Endodermal cell (in vitro differentiated cells): ENCODE measurements around the gene MRPL36. TPM values are rescaled to one million over a fixed set of nuclear protein-coding genes. Genes with fewer than 3 reads are reported as not detected.

Source experiments
- DNase-seq: peaks from one replicate; pipeline ENCODE4 v3.0.0-alpha.2; 2017
- H3K27ac ChIP-seq: 2 replicates; pipeline ENCODE4 v1.5.1; 2013; ENCODE audit warnings: mild to moderate bottlenecking, low read depth, low read length, moderate library complexity
- H3K27me3 ChIP-seq: 2 replicates; pipeline ENCODE4 v1.6.1; 2013; ENCODE audit warnings: mild to moderate bottlenecking, low read length, moderate library complexity; ENCODE audit not compliant: insufficient read depth, control insufficient read depth, poor library complexity, severe bottlenecking
- H3K36me3 ChIP-seq: 2 replicates; pipeline ENCODE4 v1.7.0; 2013; ENCODE audit warnings: mild to moderate bottlenecking, low read length, moderate library complexity; ENCODE audit not compliant: control insufficient read depth, insufficient read depth
- H3K4me1 ChIP-seq: one replicate; pipeline ENCODE4 v1.7.0; 2013; ENCODE audit warnings: low read length; ENCODE audit not compliant: control insufficient read depth, insufficient read depth
- H3K4me3 ChIP-seq: 2 replicates; pipeline ENCODE4 v1.5.1; 2013; ENCODE audit warnings: mild to moderate bottlenecking, low read length, moderate library complexity
- H3K9ac ChIP-seq: 2 replicates; pipeline ENCODE4 v1.6.1; 2013; ENCODE audit warnings: mild to moderate bottlenecking, low read length, moderate library complexity; ENCODE audit not compliant: poor library complexity, severe bottlenecking; ENCODE audit errors: extremely low read depth
- H3K9me3 ChIP-seq: 2 replicates; pipeline ENCODE4 v1.6.1; 2013; ENCODE audit warnings: mild to moderate bottlenecking, low read length, moderate library complexity; ENCODE audit not compliant: control insufficient read depth
- H3K27ac Mint-ChIP-seq: 2 replicates; pipeline ENCODE4 v1.8.0; 2020; ENCODE audit warnings: mixed read lengths
- H3K27me3 Mint-ChIP-seq: 2 replicates; pipeline ENCODE4 v1.8.0; 2021; ENCODE audit warnings: mild to moderate bottlenecking, mixed read lengths; ENCODE audit not compliant: insufficient read depth
- H3K36me3 Mint-ChIP-seq: 2 replicates; pipeline ENCODE4 v1.8.0; 2020; ENCODE audit warnings: low read depth, mixed read lengths
- H3K4me1 Mint-ChIP-seq: 2 replicates; pipeline ENCODE4 v1.8.0; 2020; ENCODE audit warnings: mixed read lengths
- H3K4me3 Mint-ChIP-seq: 2 replicates; pipeline ENCODE4 v1.8.0; 2020; ENCODE audit warnings: mild to moderate bottlenecking, moderate library complexity, mixed read lengths
- H3K9me3 Mint-ChIP-seq: 2 replicates; pipeline ENCODE4 v1.8.0; 2020; ENCODE audit warnings: mild to moderate bottlenecking, mixed read lengths
- CTCF ChIP-seq: fragments of 200-600 bp; sonication (generic); conservative IDR thresholded peaks from 2 replicates; pipeline ENCODE4 v1.5.0; 2021; ENCODE audit warnings: antibody characterized with exemption, mild to moderate bottlenecking
- WGBS, 2 experiments: methylation state at CpG; one replicate each; pipeline versions ENCODE4 v1.1.5 to v1.1.7; 2013; ENCODE audit warnings: missing lambda C conversion rate in 2 of 2, mixed read lengths in 1 of 2; ENCODE audit not compliant: insufficient coverage in 1 of 2, insufficient read length in 1 of 2; 5-methylcytosine and 5-hydroxymethylcytosine counted together
- total RNA-seq, 2 donors: library from RNA; stranded (reverse); fragmentation: NEBNext Ultra II Directional in 1 of 2; extraction: Animal tissue kit (Norgen Biotek cat#: 25700) in 1 of 2; gene quantifications; 2 replicates in 1 of 2; 3 replicates in 1 of 2; pipeline ENCODE4 v1.2.1, GENCODE V29; 2021

Gene MRPL36
- total RNA-seq, 2 donors from 2014 or later = 44.0 to 49.7 TPM

GRCh38 chr5:1762121-1762882, 37.3 kb downstream of the MRPL36 start:
- Mint-ChIP-seq H3K4me1 (no peaks in the 10 kb centered on the region), H3K27me3 (no peaks in the 10 kb centered on the region), H3K36me3 (no peaks in the 10 kb centered on the region), H3K4me3 (no peak overlapping the region), H3K27ac (no peak overlapping the region), H3K9me3 (peaks cover 15% of the 10 kb centered on the region)
- no peaks in the 10 kb centered on the region for H3K27me3 ChIP-seq
- no peaks in the 10 kb centered on the region for H3K36me3 ChIP-seq
- no peak overlapping the region for H3K9ac ChIP-seq
- H3K4me3 ChIP-seq = no peak overlapping the region
- H3K9me3 ChIP-seq = no peaks in the 10 kb centered on the region
- H3K27ac ChIP-seq = no peak overlapping the region
- TF ChIP-seq CTCF = no peak
- peak; percentile 41 for DNase-seq
- H3K4me1 ChIP-seq = no peaks in the 10 kb centered on the region
- 88 to 89% methylated on average over 16 to 25 of the region's 25 CpGs for WGBS, 2 experiments

DNA sequence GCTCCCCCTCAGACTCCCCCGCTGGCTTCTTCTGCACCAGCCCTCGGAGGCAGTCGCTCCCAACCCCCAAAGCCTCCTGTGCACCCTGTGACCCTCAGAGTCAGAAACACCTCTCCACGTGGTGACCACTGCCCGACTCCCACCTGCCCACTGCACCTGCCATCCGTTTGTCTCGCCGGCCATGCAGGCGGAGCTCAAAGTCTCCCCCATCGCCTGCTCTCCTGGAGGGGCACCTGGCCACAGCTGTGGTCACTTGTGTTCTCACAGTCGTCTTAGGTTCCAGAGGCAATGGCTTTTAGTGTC, 38.2 kb downstream of the MRPL36 start:
- H3K9ac ChIP-seq = no peak overlapping the region
- H3K27ac Mint-ChIP-seq = no peak overlapping the region
- H3K9me3 ChIP-seq = no peaks in the 10 kb centered on the region
- H3K4me1 Mint-ChIP-seq = no peaks in the 10 kb centered on the region
- peaks cover 18% of the 10 kb centered on the region for H3K9me3 Mint-ChIP-seq
- TF ChIP-seq CTCF = no peak
- H3K36me3 ChIP-seq = no peaks in the 10 kb centered on the region
- DNase-seq = no peak
- WGBS, 2 experiments = 80 to 95% methylated on average over 2 to 11 of the region's 11 CpGs
- H3K27me3 ChIP-seq = no peaks in the 10 kb centered on the region
- no peak overlapping the region for H3K4me3 ChIP-seq
- no peaks in the 10 kb centered on the region for H3K4me1 ChIP-seq
- no peak overlapping the region for H3K27ac ChIP-seq
- no peak overlapping the region for H3K4me3 Mint-ChIP-seq
- no peaks in the 10 kb centered on the region for H3K36me3 Mint-ChIP-seq
- H3K27me3 Mint-ChIP-seq = no peaks in the 10 kb centered on the region

DNA sequence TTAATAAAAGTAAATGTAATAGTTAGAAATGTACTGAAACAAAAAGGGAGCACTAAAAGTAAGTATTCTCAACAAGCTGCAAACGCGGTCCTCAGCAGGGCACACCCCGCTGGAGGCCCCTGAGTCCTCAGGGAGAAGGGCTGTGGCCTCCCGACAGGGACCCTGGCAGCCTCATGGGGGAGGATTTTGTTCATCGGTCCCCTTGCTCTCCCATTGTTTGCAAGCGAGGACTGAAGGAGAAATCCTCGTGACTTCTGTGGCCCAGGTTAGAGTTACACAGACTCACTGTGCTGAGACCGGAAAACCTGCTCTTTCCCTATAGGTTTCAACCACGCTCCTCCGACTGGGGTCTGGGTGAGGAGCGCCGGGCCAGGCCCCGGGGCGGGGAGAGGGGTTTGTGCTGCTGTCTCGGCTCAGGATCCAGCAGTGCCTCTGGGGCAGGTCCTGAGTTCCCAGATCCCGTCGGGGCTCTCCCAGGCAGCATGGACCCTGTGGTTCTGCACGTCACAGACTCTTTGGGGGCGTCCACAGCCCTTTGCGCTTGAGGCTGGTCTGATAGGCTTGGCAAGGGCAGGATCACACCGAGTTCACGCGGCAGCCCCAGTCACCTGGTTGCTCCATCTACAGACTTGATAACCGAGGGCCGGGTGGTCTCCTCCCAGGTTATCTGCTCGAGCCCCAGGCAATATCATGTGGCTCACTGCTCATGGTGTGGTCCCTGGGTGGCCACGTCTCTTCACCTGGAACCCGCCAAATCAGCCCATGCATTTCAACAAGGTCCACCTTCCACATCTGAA, 38.8 kb downstream of the MRPL36 start:
- no peak overlapping the region for H3K4me3 Mint-ChIP-seq
- H3K4me1 Mint-ChIP-seq = no peaks in the 10 kb centered on the region
- Histone ChIP-seq H3K4me3 (no peak overlapping the region), H3K36me3 (no peaks in the 10 kb centered on the region), H3K9me3 (no peaks in the 10 kb centered on the region), H3K27ac (no peak overlapping the region), H3K27me3 (no peaks in the 10 kb centered on the region), H3K9ac (no peak overlapping the region), H3K4me1 (no peaks in the 10 kb centered on the region)
- peak; percentile 34 for TF ChIP-seq CTCF
- no peaks in the 10 kb centered on the region for H3K27me3 Mint-ChIP-seq
- no peaks in the 10 kb centered on the region for H3K36me3 Mint-ChIP-seq
- no peak overlapping the region for H3K27ac Mint-ChIP-seq
- DNase-seq = peak; percentile 43
- WGBS, 2 experiments = 89 to 90% methylated on average over 24 to 28 of the region's 28 CpGs
- peaks cover 18% of the 10 kb centered on the region for H3K9me3 Mint-ChIP-seq
